ENCODE measurements around the gene PAGR1. TPM values are rescaled to one million over a fixed set of nuclear protein-coding genes. Genes with fewer than 3 reads are reported as not detected.

Gene PAGR1
- 31.6 and 39.3 TPM in 2 replicates for total RNA-seq
- polyA plus RNA-seq: 48.5 and 53.4 TPM in 2 replicates

GRCh38 chr16:29815793-29816693 is at the start of gene PAGR1:
Gene PAGR1 (plus strand): TSS chr16:29816152. CDS start chr16:29816526, 374 bp downstream.
- H3K27me3 ChIP-seq: no peaks in the 10 kb centered on the region
- no peaks in the 10 kb centered on the region for H4K20me1 ChIP-seq (ENCODE audit: insufficient read depth, poor library complexity, severe bottlenecking)
- peak within 1 kb of the TSS; percentile 93 for H3K27ac ChIP-seq
- H3K36me3 ChIP-seq (replicated peaks; ENCODE audit: insufficient read depth, low read depth): no peaks in the 10 kb centered on the region
- TF ChIP-seq CTCF (IDR thresholded peaks at IDR 0.05; ENCODE audit: poor library complexity): peak; percentile 98
- no peak for TF ChIP-seq EZH2phosphoT487 (IDR thresholded peaks at IDR 0.05; ENCODE audit: low read depth, severe bottlenecking, unreplicated experiment)
- peaks cover 27% of the 10 kb centered on the region for H3K4me1 ChIP-seq (ENCODE audit: insufficient read depth)
- H3K4me3 ChIP-seq: peak within 1 kb of the TSS; percentile 42
- H3K9me2 ChIP-seq (replicated peaks; ENCODE audit: insufficient read depth): no peaks in the 10 kb centered on the region
- peak within 1 kb of the TSS; percentile 87 for H3K4me2 ChIP-seq
- H3K79me2 ChIP-seq: peaks cover 53% of the 10 kb centered on the region
- peak within 1 kb of the TSS; percentile 59 for H2AFZ ChIP-seq
- H3K9me3 ChIP-seq (ENCODE audit: low read depth): no peaks in the 10 kb centered on the region
- DNase-seq (ENCODE audit: low spot score): peak; percentile 99
- under 1% methylated on average over 63 of the region's 70 CpGs for WGBS (ENCODE audit: low lambda C conversion rate, missing lambda C conversion rate)

- Histone ChIP-seq H3K9me2 (replicated peaks; ENCODE audit: insufficient read depth) (no peaks in the 10 kb centered on the region), H3K4me3 (no peak overlapping the region), H3K36me3 (replicated peaks; ENCODE audit: insufficient read depth, low read depth) (no peaks in the 10 kb centered on the region), H2AFZ (no peak overlapping the region), H3K4me1 (ENCODE audit: insufficient read depth) (no peaks in the 10 kb centered on the region), H3K9me3 (ENCODE audit: low read depth) (no peaks in the 10 kb centered on the region), H3K27ac (no peak overlapping the region), H4K20me1 (ENCODE audit: insufficient read depth, poor library complexity, severe bottlenecking) (no peaks in the 10 kb centered on the region), H3K4me2 (no peak overlapping the region), H3K27me3 (no peaks in the 10 kb centered on the region), H3K79me2 (no peaks in the 10 kb centered on the region)
- 93% methylated on average over 3 of the region's 3 CpGs for WGBS (ENCODE audit: low lambda C conversion rate, missing lambda C conversion rate)
- DNase-seq (ENCODE audit: low spot score): no peak
- TF ChIP-seq EZH2phosphoT487 (IDR thresholded peaks at IDR 0.05; ENCODE audit: low read depth, severe bottlenecking, unreplicated experiment) (no peak), CTCF (IDR thresholded peaks at IDR 0.05; ENCODE audit: poor library complexity) (no peak), EZH2 (IDR thresholded peaks at IDR 0.05; ENCODE audit: borderline replicate concordance) (no peak)
These were observed 49.4 kb upstream of the PAGR1 start for GRCh38 chr16:29766571-29766970.

GRCh38 chr16:29767062-29767461 is 48.9 kb upstream of the PAGR1 start:
- Histone ChIP-seq H2AFZ (no peak overlapping the region), H3K27me3 (no peaks in the 10 kb centered on the region), H3K79me2 (no peaks in the 10 kb centered on the region), H3K27ac (no peak overlapping the region), H3K9me3 (ENCODE audit: low read depth) (no peaks in the 10 kb centered on the region), H3K9me2 (replicated peaks; ENCODE audit: insufficient read depth) (no peaks in the 10 kb centered on the region), H3K4me2 (no peak overlapping the region), H3K36me3 (replicated peaks; ENCODE audit: insufficient read depth, low read depth) (no peaks in the 10 kb centered on the region), H4K20me1 (ENCODE audit: insufficient read depth, poor library complexity, severe bottlenecking) (no peaks in the 10 kb centered on the region), H3K4me3 (no peak overlapping the region), H3K4me1 (ENCODE audit: insufficient read depth) (no peaks in the 10 kb centered on the region)
- DNase-seq (ENCODE audit: low spot score): no peak
- TF ChIP-seq EZH2 (IDR thresholded peaks at IDR 0.05; ENCODE audit: borderline replicate concordance): no peak
- no peak for TF ChIP-seq CTCF (IDR thresholded peaks at IDR 0.05; ENCODE audit: poor library complexity)
- TF ChIP-seq EZH2phosphoT487 (IDR thresholded peaks at IDR 0.05; ENCODE audit: low read depth, severe bottlenecking, unreplicated experiment): no peak
- WGBS (ENCODE audit: low lambda C conversion rate, missing lambda C conversion rate): 97% methylated on average over 3 of the region's 3 CpGs
